Progenitor cell of endocrine pancreas (in vitro differentiated cells): Measurements from ENCODE around the gene MYL12A. TPM values are rescaled to one million over a fixed set of nuclear protein-coding genes. Genes with fewer than 3 reads are reported as not detected.

Experiments
- DNase-seq: peaks from one replicate; pipeline ENCODE4 v3.0.0; 2021; ENCODE audit warnings: low spot score; ENCODE audit not compliant: unreplicated experiment
- H3K27ac Mint-ChIP-seq: 2 replicates; pipeline ENCODE4 v1.8.0; 2021; ENCODE audit warnings: mild to moderate bottlenecking, moderate library complexity, mixed read lengths
- H3K27me3 Mint-ChIP-seq: 2 replicates; pipeline ENCODE4 v1.8.0; 2021; ENCODE audit warnings: mixed read lengths
- H3K36me3 Mint-ChIP-seq: 2 replicates; pipeline ENCODE4 v1.8.0; 2022; ENCODE audit warnings: mixed read lengths; ENCODE audit not compliant: insufficient read depth
- H3K4me1 Mint-ChIP-seq: 2 replicates; pipeline ENCODE4 v1.8.0; 2021; ENCODE audit warnings: low read depth, mixed read lengths
- H3K4me3 Mint-ChIP-seq: 2 replicates; pipeline ENCODE4 v1.8.0; 2021; ENCODE audit warnings: low read depth, mild to moderate bottlenecking, moderate library complexity, mixed read lengths
- H3K9me3 Mint-ChIP-seq: 2 replicates; pipeline ENCODE4 v1.8.0; 2021; ENCODE audit warnings: low read depth, mixed read lengths
- CTCF ChIP-seq: fragments of 200-600 bp; sonication (generic); IDR thresholded peaks from one replicate; pipeline ENCODE4 v1.5.0; 2021; ENCODE audit warnings: antibody characterized with exemption, mild to moderate bottlenecking; ENCODE audit not compliant: unreplicated experiment
- total RNA-seq: library from RNA; stranded (reverse); gene quantifications from 2 replicates; pipeline ENCODE4 v1.2.1, GENCODE V29; 2021

MYL12A gene
- total RNA-seq, 1 donor from 2014 or later = 236 TPM

GRCh38 chr18:3235846-3236245 is 11.8 kb upstream of the MYL12A start:
- peaks cover 12% of the 10 kb centered on the region for H3K4me1 Mint-ChIP-seq
- peaks cover 7% of the 10 kb centered on the region for H3K36me3 Mint-ChIP-seq
- DNase-seq = no peak
- no peak overlapping the region for H3K4me3 Mint-ChIP-seq
- peaks cover 7% of the 10 kb centered on the region for H3K9me3 Mint-ChIP-seq
- no peaks in the 10 kb centered on the region for H3K27me3 Mint-ChIP-seq
- TF ChIP-seq CTCF = no peak
- H3K27ac Mint-ChIP-seq = no peak overlapping the region

- Mint-ChIP-seq H3K27ac (no peak overlapping the region), H3K4me1 (peaks cover 9% of the 10 kb centered on the region), H3K27me3 (no peaks in the 10 kb centered on the region), H3K9me3 (peaks cover 9% of the 10 kb centered on the region), H3K36me3 (peaks cover 8% of the 10 kb centered on the region), H3K4me3 (no peak overlapping the region)
- DNase-seq = no peak
- TF ChIP-seq CTCF = no peak
Measured at GRCh38 chr18:3236470-3236869, 11.1 kb upstream of the MYL12A start.

GRCh38 chr18:3238742-3239141 is 8.9 kb upstream of the MYL12A start:
- H3K4me3 Mint-ChIP-seq = no peak overlapping the region
- H3K4me1 Mint-ChIP-seq = peaks cover 2% of the 10 kb centered on the region
- H3K36me3 Mint-ChIP-seq = peaks cover 13% of the 10 kb centered on the region
- H3K27ac Mint-ChIP-seq = no peak overlapping the region
- TF ChIP-seq CTCF = no peak
- no peaks in the 10 kb centered on the region for H3K27me3 Mint-ChIP-seq
- H3K9me3 Mint-ChIP-seq = peaks cover 18% of the 10 kb centered on the region
- no peak for DNase-seq

GRCh38 chr18:3245185-3245564 is 2.4 kb upstream of the MYL12A start:
- peaks cover 9% of the 10 kb centered on the region for H3K4me1 Mint-ChIP-seq
- no peak for DNase-seq
- H3K27me3 Mint-ChIP-seq = no peaks in the 10 kb centered on the region
- peaks cover 16% of the 10 kb centered on the region for H3K36me3 Mint-ChIP-seq
- TF ChIP-seq CTCF = no peak
- H3K27ac Mint-ChIP-seq = no peak overlapping the region
- no peak overlapping the region for H3K4me3 Mint-ChIP-seq
- H3K9me3 Mint-ChIP-seq = peaks cover 18% of the 10 kb centered on the region

GRCh38 chr18:3245853-3246634 is 1.6 kb upstream of the MYL12A start:
- Mint-ChIP-seq H3K9me3 (peaks cover 10% of the 10 kb centered on the region), H3K27ac (peak overlapping the region; percentile 99), H3K4me3 (peak overlapping the region; percentile 97), H3K4me1 (peaks cover 15% of the 10 kb centered on the region), H3K27me3 (no peaks in the 10 kb centered on the region), H3K36me3 (peaks cover 10% of the 10 kb centered on the region)
- DNase-seq = peak; percentile 72
- peak; percentile 95 for TF ChIP-seq CTCF
